Renal pelvis (tissue), 12 donors: ENCODE results near the gene TNFRSF4. TPM values are rescaled to one million over a fixed set of nuclear protein-coding genes. Genes with fewer than 3 reads are reported as not detected.
"Not testable (repeated sequence)": the region's sequence is repeated elsewhere in the genome, so short reads cannot be mapped to it uniquely, and the experiment has no call there.

Source experiments
- DNase-seq: peaks from one replicate; pipeline ENCODE4 v3.0.0-alpha.2; 2013
- long read RNA-seq, 16 experiments: transcript quantifications; one replicate each; lab custom pipeline, GENCODE V29; 2026
- polyA plus RNA-seq, 3 donors: library from polyadenylated mRNA; unstranded; fragments of 120-200 nt; gene quantifications; one replicate each; pipeline ENCODE4 v1.2.1, GENCODE V29; 2013; ENCODE audit not compliant: insufficient read length in 3 of 3

The TNFRSF4 gene
- polyA plus RNA-seq: 1 to 10 TPM; 1.5 to 2.7 (median 2.7) TPM
- long read RNA-seq, donor 1: 0 reads
- long read RNA-seq, donor 2, partial matches to known transcripts: 0 of 1 reads
- long read RNA-seq, donor 2, other reads (novel, unspliced or antisense): 0 of 1 reads
- long read RNA-seq, donor 3: 0 reads
- long read RNA-seq, donor 4, partial matches to known transcripts: 0 of 2 reads
- long read RNA-seq, donor 4, other reads (novel, unspliced or antisense): 0 of 2 reads
- long read RNA-seq, donor 5: 0 reads
- long read RNA-seq, donor 6, partial matches to known transcripts: 0 of 2 reads
- long read RNA-seq, donor 6, other reads (novel, unspliced or antisense): 0 of 2 reads
- long read RNA-seq, donor 7: 0 reads
- long read RNA-seq, donor 8: 0 reads
- long read RNA-seq, donor 9: 0 reads
- long read RNA-seq, donor 10: 0 reads
- long read RNA-seq, donor 11, partial matches to known transcripts: 0 of 1 reads
- long read RNA-seq, donor 11, other reads (novel, unspliced or antisense): 0 of 1 reads
- long read RNA-seq, donor 12, partial matches to known transcripts: 0 of 3 reads
- long read RNA-seq, donor 12, other reads (novel, unspliced or antisense): 0 of 3 reads
- long read RNA-seq, donor 13, partial matches to known transcripts: 0 of 2 reads
- long read RNA-seq, donor 13, other reads (novel, unspliced or antisense): 0 of 2 reads
- long read RNA-seq, donor 14: 0 reads
- long read RNA-seq, donor 15: 0 reads
- long read RNA-seq, donor 16: 0 reads

DNA sequence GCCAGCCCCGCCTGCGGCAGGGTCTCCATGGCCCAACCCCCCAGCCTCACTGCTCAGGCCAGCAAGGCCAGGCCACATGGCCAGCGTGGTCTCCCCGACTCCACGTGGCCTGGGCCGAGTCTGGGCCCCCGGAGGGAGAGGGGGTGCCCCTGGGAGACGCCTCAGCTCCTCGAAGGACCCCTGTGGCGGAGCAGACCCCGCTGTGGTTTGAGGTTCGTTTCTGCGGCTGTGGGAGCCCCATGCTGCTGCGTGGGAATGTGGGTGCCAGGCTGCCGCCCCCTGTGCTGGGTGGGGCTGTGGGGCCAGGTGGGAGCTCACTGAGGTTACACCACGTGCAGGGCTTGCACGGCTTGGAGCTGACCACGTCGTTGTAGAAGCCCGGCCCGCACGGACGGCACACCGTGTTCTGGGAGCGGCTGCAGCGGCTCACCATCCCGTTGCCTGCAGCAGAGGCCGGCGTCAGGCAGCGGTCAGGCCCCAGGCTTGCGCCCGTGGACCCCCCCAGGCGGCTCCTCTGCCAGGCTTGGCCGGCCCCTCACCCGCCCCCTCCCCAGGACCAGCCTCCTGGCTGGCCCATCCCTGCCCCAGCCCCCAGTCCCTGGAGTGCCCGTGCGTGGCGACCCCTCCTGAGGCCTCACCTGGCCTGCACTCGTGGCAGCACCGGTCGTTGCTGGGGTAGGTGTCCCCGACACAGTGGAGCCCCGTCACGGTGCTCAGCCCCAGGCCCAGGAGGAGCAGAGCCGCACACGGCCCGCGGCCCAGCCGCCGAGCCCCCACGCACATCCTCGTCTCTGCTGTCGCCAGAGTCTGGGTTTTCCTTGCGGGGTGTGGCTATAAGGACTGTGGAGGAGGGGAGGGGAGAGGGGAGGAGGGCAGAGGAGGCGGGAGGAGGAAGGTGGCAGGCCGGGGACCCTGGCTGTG is at the start of gene TNFRSF4:
Gene TNFRSF4 (minus strand): TSS at position 809 of the 921 bp plus-strand sequence. CDS start 26 bp downstream, at position 783.
- no peak for DNase-seq

DNA sequence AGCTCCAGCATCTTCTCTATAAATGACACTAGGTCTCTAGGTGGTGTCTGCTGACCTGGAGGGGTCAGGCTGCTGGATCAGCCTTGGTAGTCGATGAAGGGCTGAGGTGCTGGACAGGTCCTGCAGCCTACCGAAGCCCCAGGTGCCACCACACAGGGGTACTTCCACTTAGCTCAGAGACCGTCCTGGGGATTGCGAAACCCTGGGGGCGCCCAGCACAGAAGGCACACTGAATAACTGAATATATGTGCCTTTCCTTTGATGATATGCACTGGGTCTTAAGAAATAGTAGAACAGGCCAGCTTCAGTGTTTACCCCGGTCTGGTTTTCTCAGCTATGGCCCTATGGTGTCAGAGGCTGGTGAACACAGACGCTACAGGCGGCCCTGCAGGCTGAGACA is 48.8 kb upstream of the TNFRSF4 start:
- DNase-seq: no peak

DNA sequence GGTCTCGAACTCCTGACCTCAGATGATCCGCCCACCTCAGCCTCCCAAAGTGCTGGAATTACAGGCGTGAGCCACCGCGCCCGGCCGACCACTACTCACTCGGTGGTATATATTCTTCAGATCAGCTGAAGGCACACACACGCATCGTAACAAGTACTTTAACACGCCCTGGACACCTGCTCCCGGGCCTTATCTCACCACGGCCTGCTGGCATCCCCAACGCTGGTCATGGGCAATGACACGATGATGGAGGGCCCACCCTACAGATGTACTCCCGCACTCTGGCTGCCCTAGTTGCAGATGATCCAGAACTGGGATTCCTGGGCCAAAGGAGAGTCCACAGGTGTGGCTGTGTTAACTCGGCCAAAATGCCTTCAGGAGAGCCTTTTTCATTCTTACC is 48.1 kb upstream of the TNFRSF4 start:
- no peak for DNase-seq

GRCh38 chr1:1260843-1261560 is 47.0 kb upstream of the TNFRSF4 start:
- DNase-seq: no peak

DNA sequence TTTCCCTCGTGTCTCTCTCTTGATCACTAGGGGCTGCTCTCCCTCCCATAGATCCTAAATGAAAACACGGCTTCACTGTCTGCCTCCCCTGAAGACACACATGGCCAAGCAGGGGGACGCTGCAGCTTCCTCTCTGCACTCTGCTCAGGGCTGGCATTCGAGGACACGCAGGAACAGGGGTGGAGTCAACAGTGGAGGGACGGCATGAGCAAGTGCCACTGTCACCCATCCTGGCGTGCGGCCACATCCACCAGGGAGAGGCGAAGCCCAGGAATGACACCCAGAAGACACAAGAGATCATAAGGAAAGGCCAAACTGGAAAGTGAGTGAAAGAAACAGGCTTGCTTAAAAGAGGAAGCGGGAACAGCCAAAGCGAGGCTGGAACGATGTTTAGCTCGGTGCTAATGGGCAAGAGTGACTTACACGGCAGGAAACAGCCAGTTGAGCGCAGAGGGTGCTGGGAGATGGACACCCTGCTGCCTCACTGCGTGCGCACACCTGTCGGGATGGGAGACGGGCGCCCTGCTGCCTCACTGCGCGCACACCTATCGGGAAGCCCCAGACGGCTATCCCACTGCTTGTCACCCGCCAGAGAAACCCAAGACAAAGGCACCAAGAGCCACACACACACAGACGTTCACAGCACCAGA is 46.1 kb upstream of the TNFRSF4 start:
- DNase-seq: no peak

GRCh38 chr1:1259540-1259939 is 45.6 kb upstream of the TNFRSF4 start:
- DNase-seq: no peak

GRCh38 chr1:1259119-1259488 is 45.2 kb upstream of the TNFRSF4 start:
- DNase-seq: no peak

- no peak for DNase-seq
Observed at GRCh38 chr1:1256956-1257871, 43.3 kb upstream of the TNFRSF4 start.

- no peak for DNase-seq
Observed at GRCh38 chr1:1255611-1256010, 41.7 kb upstream of the TNFRSF4 start.

DNA sequence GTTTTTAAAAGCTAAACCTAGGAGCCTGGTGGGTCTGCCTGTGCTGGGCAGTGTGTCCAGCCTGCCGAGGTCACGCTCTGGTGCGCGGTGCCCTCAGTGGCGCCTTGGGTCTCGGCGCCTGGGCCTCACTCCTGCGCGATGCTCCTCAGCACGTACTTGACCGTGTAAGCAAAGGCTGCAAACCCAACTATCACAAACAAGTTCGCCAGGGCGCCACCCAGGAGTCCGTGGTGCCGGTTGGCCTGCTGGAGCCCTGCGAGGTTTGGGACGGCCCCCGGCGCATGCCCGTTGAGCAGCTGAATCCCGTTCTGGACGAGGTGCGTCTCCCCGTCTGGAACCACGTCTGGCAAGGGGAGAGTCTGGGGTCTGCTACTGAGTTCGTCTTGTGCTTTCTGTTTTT is 41.1 kb upstream of the TNFRSF4 start:
- DNase-seq: no peak

GRCh38 chr1:1254667-1254998 is 40.7 kb upstream of the TNFRSF4 start:
- DNase-seq: no peak

GRCh38 chr1:1253972-1254666 is 40.2 kb upstream of the TNFRSF4 start:
- no peak for DNase-seq

DNA sequence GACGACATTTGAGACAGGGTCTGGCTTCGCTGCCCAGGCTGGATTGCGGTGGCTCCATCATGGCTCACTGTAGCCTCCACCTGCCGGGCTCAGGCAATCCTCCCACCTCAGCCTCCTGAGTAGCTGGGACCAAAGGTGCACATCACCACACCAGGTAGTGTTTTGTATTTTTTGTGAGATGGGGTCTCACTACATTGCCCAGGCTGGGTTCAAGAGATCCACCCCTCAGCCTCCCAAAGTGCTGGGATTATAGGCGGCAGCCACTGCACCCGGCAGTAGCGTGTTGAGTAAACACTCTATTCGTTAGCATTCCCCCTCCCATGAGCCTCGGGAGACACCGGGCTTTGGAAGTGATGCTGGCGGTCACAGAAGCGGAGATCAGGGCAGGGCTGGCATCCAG is 39.4 kb upstream of the TNFRSF4 start:
- DNase-seq: no peak

- no peak for DNase-seq
Observed at GRCh38 chr1:1250786-1251284, 36.9 kb upstream of the TNFRSF4 start.

DNA sequence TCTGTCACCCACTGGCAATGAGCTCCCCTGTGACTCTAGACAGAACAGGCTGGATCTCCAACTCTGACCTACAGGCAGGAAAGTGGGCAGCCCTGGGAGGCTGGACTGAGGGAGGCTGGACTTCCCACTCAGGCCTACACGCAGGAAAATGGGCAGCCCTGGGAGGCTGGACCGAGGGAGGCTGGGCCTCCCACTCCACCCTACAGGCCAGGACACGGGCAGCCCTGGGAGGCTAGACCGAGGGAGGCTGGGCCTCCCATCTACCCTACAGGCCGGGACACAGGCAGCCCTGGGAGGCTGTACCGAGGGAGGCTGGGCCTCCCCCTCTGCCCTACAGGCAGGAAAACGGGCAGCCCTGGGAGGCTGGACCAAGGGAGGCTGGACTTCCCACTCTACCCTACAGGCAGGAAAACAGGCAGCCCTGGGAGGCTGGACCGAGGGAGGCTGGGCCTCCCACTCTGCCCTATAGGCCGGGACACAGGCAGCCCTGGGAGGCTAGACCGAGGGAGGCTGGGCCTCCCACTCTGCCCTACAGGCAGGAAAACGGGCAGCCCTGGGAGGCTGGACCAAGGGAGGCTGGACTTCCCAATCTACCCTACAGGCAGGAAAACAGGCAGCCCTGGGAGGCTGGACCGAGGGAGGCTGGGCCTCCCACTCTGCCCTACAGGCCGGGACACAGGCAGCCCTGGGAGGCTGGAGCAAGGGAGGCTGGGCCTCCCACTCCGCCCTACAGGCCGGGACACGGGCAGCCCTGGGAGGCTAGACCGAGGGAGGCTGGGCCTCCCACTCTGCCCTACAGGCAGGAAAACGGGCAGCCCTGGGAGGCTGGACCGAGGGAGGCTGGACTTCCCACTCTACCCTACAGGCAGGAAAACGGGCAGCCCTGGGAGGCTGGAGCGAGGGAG is 34.3 kb upstream of the TNFRSF4 start:
- not testable (repeated sequence) for DNase-seq

- no peak for DNase-seq
Observed at GRCh38 chr1:1247341-1247913, 33.5 kb upstream of the TNFRSF4 start.

- DNase-seq: no peak
Observed at GRCh38 chr1:1246577-1247340, 32.8 kb upstream of the TNFRSF4 start, which contains the start of gene C1QTNF12. Gene C1QTNF12, minus strand, starts transcription at chr1:1246722. Its CDS starts 32 bp downstream, at chr1:1246690.
